Coronary artery (tissue), 2 donors: Measurements from ENCODE around the gene TTC1.
A peak's percentile ranks its signal among the peaks of the same experiment; 100 is the strongest.
"Not testable (repeated sequence)": the region's sequence is repeated elsewhere in the genome, so short reads cannot be mapped to it uniquely, and the experiment has no call there.

Source experiments
- DNase-seq: peaks from one replicate; pipeline ENCODE4 v3.0.0-alpha.2; 2017; ENCODE audit warnings: low spot score
- H3K27ac ChIP-seq, 2 donors: fragments of 200-600 bp; sonication (generic); one replicate each; pipeline ENCODE4 v1.5.1; 2016 to 2019
- H3K4me3 ChIP-seq: fragments of 200-600 bp; sonication (generic); 2 replicates; pipeline ENCODE4 v1.5.1; 2016; ENCODE audit warnings: mild to moderate bottlenecking, moderate library complexity
- TF ChIP-seq, protein P1 (sequence below): fragments of 200-600 bp; sonication (generic); IDR thresholded peaks from one replicate; pipeline ENCODE4 v1.5.1; 2019; ENCODE audit warnings: antibody characterized with exemption

Gene TTC1

GRCh38 chr5:160008877-160009590 lies at the start of gene TTC1:
TSS of gene TTC1 (plus strand) at chr5:160009139. CDS start at chr5:160010529, 1,390 bp downstream.
- DNase-seq = peak; percentile 95
- Histone ChIP-seq H3K4me3 (peak within 1 kb of the TSS; percentile 83), H3K27ac (peak within 1 kb of the TSS; percentile 77 to 87)
- TF ChIP-seq, protein P1, sequence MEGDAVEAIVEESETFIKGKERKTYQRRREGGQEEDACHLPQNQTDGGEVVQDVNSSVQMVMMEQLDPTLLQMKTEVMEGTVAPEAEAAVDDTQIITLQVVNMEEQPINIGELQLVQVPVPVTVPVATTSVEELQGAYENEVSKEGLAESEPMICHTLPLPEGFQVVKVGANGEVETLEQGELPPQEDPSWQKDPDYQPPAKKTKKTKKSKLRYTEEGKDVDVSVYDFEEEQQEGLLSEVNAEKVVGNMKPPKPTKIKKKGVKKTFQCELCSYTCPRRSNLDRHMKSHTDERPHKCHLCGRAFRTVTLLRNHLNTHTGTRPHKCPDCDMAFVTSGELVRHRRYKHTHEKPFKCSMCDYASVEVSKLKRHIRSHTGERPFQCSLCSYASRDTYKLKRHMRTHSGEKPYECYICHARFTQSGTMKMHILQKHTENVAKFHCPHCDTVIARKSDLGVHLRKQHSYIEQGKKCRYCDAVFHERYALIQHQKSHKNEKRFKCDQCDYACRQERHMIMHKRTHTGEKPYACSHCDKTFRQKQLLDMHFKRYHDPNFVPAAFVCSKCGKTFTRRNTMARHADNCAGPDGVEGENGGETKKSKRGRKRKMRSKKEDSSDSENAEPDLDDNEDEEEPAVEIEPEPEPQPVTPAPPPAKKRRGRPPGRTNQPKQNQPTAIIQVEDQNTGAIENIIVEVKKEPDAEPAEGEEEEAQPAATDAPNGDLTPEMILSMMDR = no peak

DNA sequence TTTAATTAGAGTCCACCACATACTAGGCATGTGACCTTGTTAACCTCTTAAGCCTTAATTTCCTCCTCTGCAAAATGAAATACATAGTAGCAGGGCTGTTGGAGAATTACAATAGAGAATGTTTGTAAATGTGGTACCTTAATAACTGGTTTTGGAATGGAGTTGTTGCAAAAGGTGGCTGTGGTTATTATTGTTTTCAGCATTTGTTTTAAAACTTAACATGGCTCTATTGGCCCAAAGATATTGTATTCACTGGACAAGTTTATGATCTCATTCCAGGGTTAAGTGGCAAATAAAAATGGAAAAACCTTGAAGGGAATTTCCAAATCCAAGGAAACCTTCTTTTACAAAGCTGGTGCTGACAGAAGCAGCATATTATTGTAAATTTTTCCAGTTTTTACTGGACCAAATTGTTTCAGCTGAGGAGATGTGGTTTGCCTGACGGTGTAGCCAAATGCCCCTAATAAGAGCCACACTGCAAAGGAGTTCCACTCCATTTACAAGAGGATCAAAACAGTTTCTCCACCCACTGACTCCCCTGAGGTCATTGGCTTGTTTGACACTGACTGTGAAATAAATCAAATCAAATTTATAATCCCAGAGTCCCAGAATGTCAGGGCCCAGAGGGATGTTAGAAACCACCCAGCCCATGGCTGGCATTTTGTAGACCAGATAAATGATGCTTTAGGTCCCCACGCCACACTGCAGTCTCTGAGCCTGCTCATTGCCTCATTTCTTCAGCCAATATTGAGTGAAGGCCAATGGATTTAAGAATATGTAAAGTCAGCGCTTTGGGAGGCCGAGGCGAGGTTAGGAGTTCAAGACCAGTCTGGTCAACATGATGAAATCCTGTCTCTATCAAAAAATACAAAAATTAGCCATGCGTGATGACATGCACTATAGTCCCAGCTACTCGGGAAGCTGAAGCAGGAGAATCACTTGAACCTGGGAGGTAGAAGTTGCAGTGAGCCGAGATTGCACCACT lies 47.5 kb upstream of the TTC1 start:
- TF ChIP-seq, protein P1 = no peak
- H3K4me3 ChIP-seq = no peak overlapping the region
- DNase-seq = no peak
- H3K27ac ChIP-seq = no peak overlapping the region

GRCh38 chr5:159962214-159962613 lies 46.7 kb upstream of the TTC1 start:
- no peak overlapping the region for H3K27ac ChIP-seq
- DNase-seq = no peak
- TF ChIP-seq, protein P1 = no peak
- H3K4me3 ChIP-seq = no peak overlapping the region

- DNase-seq = no peak
- Histone ChIP-seq H3K4me3 (no peak overlapping the region), H3K27ac (no peak overlapping the region)
- TF ChIP-seq, protein P1 = no peak
Measured at GRCh38 chr5:159963935-159964334, 45.0 kb upstream of the TTC1 start.

- DNase-seq = no peak
- TF ChIP-seq, protein P1 = peak; percentile 22
Measured at GRCh38 chr5:159965031-159965837, 43.7 kb upstream of the TTC1 start.

DNA sequence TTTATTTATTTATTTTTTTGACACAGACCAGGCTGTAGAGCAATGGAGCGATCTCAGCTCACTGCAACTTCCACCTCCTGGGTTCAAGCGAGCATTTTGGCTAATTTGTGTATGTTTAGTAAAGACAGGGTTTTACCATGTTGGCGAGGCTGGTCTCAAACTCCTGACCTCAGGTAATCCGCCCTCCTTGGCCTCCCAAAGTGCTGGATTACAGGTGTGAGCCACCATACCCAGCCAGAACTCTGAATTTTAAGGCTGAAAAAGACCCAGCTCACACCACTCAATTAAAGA lies 43.2 kb upstream of the TTC1 start:
- not testable (repeated sequence) for H3K27ac ChIP-seq, DNase-seq, H3K4me3 ChIP-seq

More at GRCh38 chr5:159965031-159965837, 43.7 kb upstream of the TTC1 start:
- Histone ChIP-seq H3K4me3 (no peak overlapping the region), H3K27ac (no peak overlapping the region)

- Histone ChIP-seq H3K27ac (no peak overlapping the region), H3K4me3 (no peak overlapping the region)
- DNase-seq = no peak
- TF ChIP-seq, protein P1 = no peak
Measured at GRCh38 chr5:159969966-159970365, 39.0 kb upstream of the TTC1 start.
